GM19397 (cell line): ENCODE results near the gene NMNAT2.

Source experiments
- ATAC-seq: cut with Tn5 transposase; IDR thresholded peaks from one replicate; pipeline ENCODE4 v1.9.1; 2021; ENCODE audit warnings: mild to moderate bottlenecking, moderate library complexity; ENCODE audit not compliant: unreplicated experiment

The NMNAT2 gene

DNA sequence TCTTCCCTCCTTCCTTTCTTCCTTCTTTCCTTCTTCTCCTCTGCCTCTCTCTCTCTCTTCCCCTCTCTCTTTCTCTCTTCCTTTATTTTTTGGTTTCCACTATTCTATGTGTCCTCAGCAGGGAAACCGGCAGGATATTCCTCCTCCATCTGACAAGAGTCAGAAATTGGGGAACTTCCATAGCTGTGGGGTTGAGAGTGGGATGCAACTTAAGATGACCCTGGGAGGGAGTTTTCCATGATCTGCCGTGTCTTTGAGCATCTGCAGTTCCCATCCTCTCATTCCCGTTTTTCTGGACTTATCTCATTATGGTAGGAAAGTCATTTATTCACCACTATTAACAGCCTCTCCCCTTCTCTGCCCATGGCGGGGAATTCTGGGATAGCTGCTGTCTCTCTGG, 98.6 kb downstream of the NMNAT2 start:
- ATAC-seq = no peak

- no peak for ATAC-seq
Measured at GRCh38 chr1:183319051-183319450, 99.1 kb downstream of the NMNAT2 start.

DNA sequence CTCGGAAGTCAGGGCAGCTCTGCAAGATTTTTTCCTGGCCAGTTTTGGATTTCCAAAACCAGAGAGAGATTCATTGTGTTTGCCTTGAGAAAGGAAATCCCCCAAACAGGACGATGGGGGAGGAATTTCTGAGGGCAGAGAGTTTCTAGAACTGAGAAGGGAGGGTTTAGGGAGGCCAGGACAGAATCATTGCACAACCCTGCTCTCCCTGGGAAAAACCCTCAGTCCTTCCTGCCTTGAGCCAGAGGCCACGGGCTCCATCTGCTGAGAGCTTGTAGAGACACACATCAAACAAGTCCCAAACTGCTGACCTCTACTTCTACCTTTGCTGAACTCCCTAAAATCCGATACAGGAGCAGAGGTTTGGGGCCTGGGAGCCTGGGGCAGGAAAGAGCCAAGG, 99.7 kb downstream of the NMNAT2 start:
- no peak for ATAC-seq

GRCh38 chr1:183315991-183316758, 102.0 kb downstream of the NMNAT2 start:
- ATAC-seq = no peak

GRCh38 chr1:183313063-183313462, 105.1 kb downstream of the NMNAT2 start:
- no peak for ATAC-seq

DNA sequence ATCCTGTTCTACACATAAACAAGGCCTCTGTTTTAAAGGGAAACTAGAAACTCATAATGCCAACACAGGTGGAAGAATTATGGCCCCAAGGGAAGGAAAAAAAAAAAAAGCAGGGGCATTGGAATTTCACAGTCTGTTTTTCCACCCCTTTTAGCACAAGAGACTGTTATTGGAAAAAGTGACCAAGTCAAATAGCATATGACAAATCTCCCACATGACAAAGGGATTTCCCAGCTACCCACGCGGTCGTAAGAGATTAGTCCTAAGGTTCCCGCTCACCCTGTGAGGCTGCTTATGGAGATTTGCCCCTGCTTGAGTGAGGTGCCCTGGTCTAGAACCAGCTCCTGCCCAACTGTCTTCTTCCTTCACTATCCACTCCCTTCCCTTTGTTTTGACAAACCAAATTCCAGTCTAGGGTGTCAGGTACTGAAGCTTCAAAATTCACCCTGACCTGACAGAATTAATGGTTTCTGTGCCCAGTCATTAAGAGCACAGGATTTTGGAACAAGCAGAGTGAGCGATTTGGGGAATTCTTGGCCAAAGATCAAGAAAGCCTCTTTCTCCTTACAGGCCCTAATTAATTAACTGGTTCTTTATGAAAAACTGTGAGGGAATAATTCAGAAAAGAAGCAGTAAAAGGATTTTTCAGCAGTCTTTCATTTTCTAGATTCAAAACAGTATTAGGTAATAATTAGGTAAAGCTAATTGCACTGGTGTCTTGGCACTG, 107.3 kb downstream of the NMNAT2 start:
- no peak for ATAC-seq

GRCh38 chr1:183308719-183309118, 109.5 kb downstream of the NMNAT2 start:
- no peak for ATAC-seq

DNA sequence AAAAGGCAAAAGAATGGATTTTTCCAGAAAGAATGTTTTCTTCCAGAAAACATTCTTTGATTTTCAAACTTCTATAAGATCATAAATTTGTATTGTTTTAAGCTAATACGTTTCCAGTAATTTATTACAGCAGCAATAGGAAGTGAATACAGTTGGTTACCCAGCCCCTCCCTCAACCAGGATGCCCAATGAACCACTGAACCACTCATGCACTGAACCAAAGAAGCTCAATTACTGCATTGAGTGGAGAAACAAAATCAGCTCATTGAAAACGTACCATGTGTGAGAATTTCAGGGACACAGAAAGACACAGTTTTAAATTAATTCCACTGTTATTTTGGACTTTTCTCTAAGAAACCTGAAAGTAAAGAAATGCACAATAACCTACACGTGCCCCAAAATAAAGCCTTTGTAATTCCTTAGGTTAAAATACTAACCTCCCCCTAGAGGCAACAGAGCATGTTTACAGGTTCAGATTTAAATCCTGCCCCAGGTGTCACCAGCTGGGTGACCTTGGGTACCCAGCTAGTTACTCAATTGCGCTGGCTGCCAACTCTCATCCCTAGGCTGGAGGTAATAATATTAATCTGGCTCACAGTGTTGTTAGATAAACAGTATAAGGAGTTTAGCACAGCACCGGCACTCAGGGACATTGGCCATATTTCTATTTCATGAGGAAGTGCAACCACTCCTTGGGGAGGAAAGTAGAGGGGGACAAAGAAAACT, 111.7 kb downstream of the NMNAT2 start:
- no peak for ATAC-seq

GRCh38 chr1:183304440-183305107, 113.6 kb downstream of the NMNAT2 start:
- no peak for ATAC-seq

DNA sequence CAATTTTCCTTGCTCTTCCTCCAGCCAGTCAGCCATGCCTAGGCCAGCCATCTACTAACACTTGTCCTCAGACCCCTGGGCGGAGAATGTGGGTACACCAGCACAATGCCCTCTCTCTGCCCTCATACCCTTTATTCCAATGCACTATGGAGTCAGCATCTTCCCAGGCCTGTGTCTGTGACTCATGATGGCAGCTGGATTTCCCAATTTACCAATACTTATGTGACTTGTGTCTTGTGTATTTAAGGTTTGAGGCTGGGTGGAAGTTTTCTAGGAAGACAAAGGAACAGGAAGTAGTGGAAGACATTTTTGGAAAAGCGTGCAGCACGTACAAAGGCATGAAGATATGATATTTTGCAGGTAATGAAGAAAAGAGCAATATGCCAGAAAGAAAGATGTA, 114.3 kb downstream of the NMNAT2 start:
- ATAC-seq = no peak

- ATAC-seq = no peak
Measured at GRCh38 chr1:183303323-183303645, 114.9 kb downstream of the NMNAT2 start.

GRCh38 chr1:183302452-183303322, 115.5 kb downstream of the NMNAT2 start:
- no peak for ATAC-seq

- ATAC-seq = no peak
Measured at GRCh38 chr1:183301239-183301638, 116.9 kb downstream of the NMNAT2 start.

DNA sequence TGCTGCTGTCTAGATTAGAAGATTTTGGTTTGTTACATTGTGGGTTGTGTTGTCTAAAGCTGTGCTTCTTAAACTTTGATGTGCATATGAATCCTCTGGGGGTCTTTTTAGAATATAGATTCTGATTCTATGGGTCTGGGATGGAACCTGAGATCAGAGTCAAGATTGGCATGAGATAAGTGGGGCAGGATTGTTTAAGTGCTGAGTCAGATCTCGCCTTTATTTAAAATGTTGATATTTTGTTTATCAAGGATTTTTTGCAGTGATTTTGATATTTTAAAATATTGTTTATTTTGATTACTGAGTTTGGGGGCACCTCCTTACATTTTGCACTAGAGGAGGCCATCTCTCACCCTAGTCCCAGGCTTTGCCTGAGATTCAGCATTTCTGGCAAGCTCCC, 117.4 kb downstream of the NMNAT2 start:
- no peak for ATAC-seq

GRCh38 chr1:183300395-183300794, 117.8 kb downstream of the NMNAT2 start:
- ATAC-seq = no peak

- ATAC-seq = no peak
Measured at GRCh38 chr1:183296782-183297181, 121.4 kb downstream of the NMNAT2 start.

DNA sequence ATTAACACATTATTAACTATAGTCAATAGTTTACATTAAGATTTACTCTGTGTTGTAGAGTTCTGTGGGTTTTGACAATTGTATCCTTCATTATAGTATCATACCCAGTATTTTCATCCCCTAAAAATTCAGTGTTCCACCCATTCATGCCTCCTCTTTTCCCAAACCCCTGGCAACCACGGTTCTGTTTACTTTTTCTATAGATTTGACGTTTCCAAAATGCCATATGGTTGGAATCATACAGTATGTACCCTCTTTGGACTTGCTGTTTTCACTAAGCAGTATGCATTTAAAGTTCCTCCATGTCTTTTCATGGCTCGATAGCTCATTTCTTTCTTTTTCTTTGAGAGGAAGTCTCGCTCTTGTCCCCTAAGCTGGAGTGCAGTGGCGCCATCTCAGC, 122.7 kb downstream of the NMNAT2 start:
- ATAC-seq = no peak

DNA sequence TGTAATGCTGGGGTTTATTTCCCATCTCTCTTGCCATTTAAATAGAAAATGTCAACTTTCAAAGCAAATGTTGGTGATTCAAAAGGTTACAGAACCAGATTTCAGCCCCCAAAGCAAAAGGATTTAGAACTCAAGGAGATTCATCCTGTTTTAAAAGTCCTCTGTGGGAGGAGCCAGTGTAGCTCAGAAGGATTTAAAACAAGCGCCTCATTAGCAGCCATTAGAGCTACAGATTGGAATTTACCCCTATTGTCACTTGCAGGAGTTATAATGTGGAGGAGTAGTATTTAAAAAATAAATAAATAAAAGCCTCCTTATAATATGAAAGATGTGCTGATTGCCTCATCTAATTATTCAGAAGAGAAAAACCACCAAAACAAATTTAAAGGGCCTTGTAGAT, 124.3 kb downstream of the NMNAT2 start:
- no peak for ATAC-seq

DNA sequence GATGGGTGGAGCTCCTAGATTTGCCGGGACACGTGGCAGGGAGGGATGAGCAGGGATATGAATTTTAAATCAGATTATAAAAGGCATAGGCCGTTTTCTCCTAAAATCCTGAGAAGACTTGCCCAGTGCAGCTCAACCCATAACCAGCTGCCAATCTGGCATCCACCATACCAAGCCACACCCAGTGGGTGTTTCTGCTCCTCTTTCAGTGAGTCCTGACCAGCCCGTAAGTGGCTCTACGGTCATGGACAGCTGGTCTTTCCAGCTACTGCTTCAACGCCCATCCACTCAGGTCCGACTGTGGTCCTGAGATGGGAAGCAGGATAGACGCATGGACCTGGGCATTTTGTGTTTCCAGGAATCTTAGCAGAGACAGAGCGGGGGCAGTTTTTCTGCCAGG, 124.9 kb downstream of the NMNAT2 start:
- no peak for ATAC-seq

- ATAC-seq = no peak
Measured at GRCh38 chr1:183291802-183292514, 126.2 kb downstream of the NMNAT2 start.
